ENCODE data around the gene FTCD. TPM values are rescaled to one million over a fixed set of nuclear protein-coding genes. Genes with fewer than 3 reads are reported as not detected.

The FTCD gene
- total and polyA plus RNA-seq, 9 of the 15 experiments (the other 6 are each of a cell fraction or from before 2014, with no cell fraction given), result 0.11 to 1.6 (median 0.67) TPM; not detected in 5

DNA sequence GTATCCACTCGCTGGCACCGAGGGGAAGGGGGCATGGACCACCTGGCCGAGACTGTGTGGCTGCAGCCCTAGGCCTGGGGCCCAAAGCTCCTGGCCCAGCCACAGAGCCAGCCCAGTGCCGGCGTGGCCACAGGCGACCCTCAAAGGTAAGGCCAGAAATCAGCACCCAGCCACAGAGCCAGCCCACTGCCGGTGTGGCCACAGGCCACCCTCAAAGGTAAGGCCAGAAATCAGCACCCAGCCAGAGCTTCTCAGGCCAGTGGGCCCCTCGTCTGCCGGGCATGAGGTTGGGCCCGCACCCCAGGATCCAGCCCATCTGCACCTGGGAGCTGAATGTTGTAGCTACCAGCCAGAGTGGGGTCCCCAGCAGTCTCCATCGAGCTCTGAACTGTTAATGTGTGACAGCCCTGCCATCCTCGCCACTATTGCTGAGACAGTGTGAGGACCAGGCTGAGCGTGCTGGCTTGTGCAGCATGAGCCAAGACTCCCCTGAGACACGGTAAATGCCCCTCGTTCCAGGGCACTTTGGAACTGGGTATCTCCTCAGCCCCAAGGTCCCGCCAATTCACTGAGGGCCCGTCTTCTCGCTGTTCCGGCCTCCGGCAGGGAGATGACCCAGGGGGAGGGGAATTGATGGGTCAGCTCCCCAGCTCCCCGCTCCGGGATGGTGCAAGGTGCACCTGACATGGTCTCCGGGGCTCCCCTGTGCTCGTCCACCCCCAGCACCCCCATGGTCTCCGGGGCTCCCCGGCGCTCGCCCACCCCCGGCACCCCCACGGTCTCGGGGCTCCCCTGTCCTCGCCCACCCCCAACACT, 4.7 kb upstream of the FTCD start:
- WGBS (ENCODE audit: insufficient coverage, low coverage, missing lambda C conversion rate), result 94% methylated on average over 28 of the region's 32 CpGs
- BruUV-seq (replicated peaks), result no TSS peak
- Histone ChIP-seq H3K79me2 (ENCODE audit: control insufficient read depth, insufficient read depth, low read length) (0 out of 3 replicates have a peak, but pooled peaks cover 7% of the 10 kb centered on the region), H3K27me3 (ENCODE audit: control insufficient read depth in 2 of 2, insufficient read depth in 2 of 2, low read length in 2 of 2) (no peaks in the 10 kb centered on the region), H3K36me3 (ENCODE audit: control insufficient read depth, insufficient read depth, low read length) (peaks cover 67% of the 10 kb centered on the region; the same call in 2 of the 3 replicates), H3K9ac (ENCODE audit: insufficient read depth in 1 of 2, low read depth in 2 of 2, low read length in 2 of 2) (no peak overlapping the region), H3K4me1 (replicated peaks in 1 of 2; ENCODE audit: control insufficient read depth in 2 of 2, insufficient read depth in 2 of 2, low read length in 2 of 2) (peaks cover 0 to 36% of the 10 kb centered on the region in 2 experiments; a peak in 3 of 5 replicates), H2AFZ (ENCODE audit: low read depth, low read length) (no peak overlapping the region), H4K20me1 (replicated peaks; ENCODE audit: control insufficient read depth, insufficient read depth, low read length) (no peaks in the 10 kb centered on the region), H3K9me3 (replicated peaks; ENCODE audit: control insufficient read depth, insufficient read depth, low read depth, low read length) (peaks cover 15% of the 10 kb centered on the region), H3K4me2 (ENCODE audit: insufficient read depth, low read length) (no peak overlapping the region), H3K27ac (ENCODE audit: extremely low read depth, low read depth, low read length) (peak overlapping the region; percentile 55; the same call in 1 of the 3 replicates), H3K4me3 (no peak overlapping the region), H3K9me1 (ENCODE audit: control insufficient read depth, insufficient read depth, low read length) (no peaks in the 10 kb centered on the region)
- in situ Hi-C loops (cut with MboI), result no loop called here
- FAIRE-seq (no peak), ATAC-seq (no peak), DNase-seq (ENCODE audit: extremely low read depth in 1 of 4, low spot score in 3 of 4) (no peak)
- intact Hi-C loops (cut with micrococcal nuclease), result no loop called here
- no peak for TF ChIP-seq XRCC5 (IDR thresholded peaks at IDR 0.05; ENCODE audit: low read depth, low read length)
- no peak for TF ChIP-seq ZNF354B (CRISPR knock-in tag; IDR thresholded peaks at IDR 0.05)
- TF ChIP-seq ZNF24 (IDR thresholded peaks at IDR 0.05), result no peak
- 0 out of 2 replicates have a peak, but pooled peaks have one; percentile 46 for TF ChIP-seq POLR2G (IDR thresholded peaks at IDR 0.05; ENCODE audit: low read depth, low read length)
- TF ChIP-seq TEAD4 (IDR thresholded peaks at IDR 0.05; ENCODE audit: low read length), result no peak
- 0 out of 2 replicates have a peak, but pooled peaks have one; percentile 68 for TF ChIP-seq TEAD4 (CRISPR knock-in tag; IDR thresholded peaks at IDR 0.05; ENCODE audit: borderline replicate concordance)
- TF ChIP-seq, protein P1, sequence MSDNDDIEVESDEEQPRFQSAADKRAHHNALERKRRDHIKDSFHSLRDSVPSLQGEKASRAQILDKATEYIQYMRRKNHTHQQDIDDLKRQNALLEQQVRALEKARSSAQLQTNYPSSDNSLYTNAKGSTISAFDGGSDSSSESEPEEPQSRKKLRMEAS (CRISPR knock-in tag; IDR thresholded peaks at IDR 0.05), result peak; percentile 14; the same call in 1 of the 2 replicates
- ChIA-PET POLR2A (no interaction called here), CTCF (ENCODE audit: low intra/inter-chr PET ratio) (no interaction called here)
